ENCODE data around the gene CHDH.

The CHDH gene

GRCh38 chr3:53804697-53805462 is 41.3 kb downstream of the CHDH start:
- Histone ChIP-seq H3K4me3 (ENCODE audit: low read depth, low read length) (no peak overlapping the region), H3K9me3 (ENCODE audit: control insufficient read depth, insufficient read depth, low read depth, low read length) (no peaks in the 10 kb centered on the region), H3K36me3 (ENCODE audit: control insufficient read depth in 2 of 2, insufficient read depth in 1 of 2, low read length in 2 of 2) (no peaks in the 10 kb centered on the region), H3K27ac (ENCODE audit: extremely low read depth, low read depth, low read length) (no peak overlapping the region), H3K4me1 (ENCODE audit: control insufficient read depth, insufficient read depth, low read length) (no peaks in the 10 kb centered on the region)
- POLR2A ChIA-PET, result no interaction called here
- CTCF ChIA-PET, result interaction anchor here (0.5 kb wide), 1 partner anchor 288 kb away, joined by 3 read pairs; no protein-coding TSS in a partner anchor
- no peak for TF ChIP-seq ZNF561 (tag by site-specific recombination; IDR thresholded peaks at IDR 0.05; ENCODE audit: borderline replicate concordance)
- no peak for TF ChIP-seq BCL11A (tag by site-specific recombination; IDR thresholded peaks at IDR 0.05; ENCODE audit: low read depth)
- TF ChIP-seq ZBTB17 (tag by site-specific recombination; IDR thresholded peaks at IDR 0.05), result 0 out of 2 replicates have a peak, but pooled peaks have one; percentile 12
- TF ChIP-seq ZBTB6 (tag by site-specific recombination; IDR thresholded peaks at IDR 0.05), result no peak
- TF ChIP-seq ZNF600 (tag by site-specific recombination; IDR thresholded peaks at IDR 0.05), result 0 out of 2 replicates have a peak, but pooled peaks have one; percentile 25
- peak; percentile 86 for TF ChIP-seq BCL6B (tag by site-specific recombination; IDR thresholded peaks at IDR 0.05)
- peak; percentile 76 for TF ChIP-seq EGR2 (tag by site-specific recombination; IDR thresholded peaks at IDR 0.05; ENCODE audit: low read depth)
- peak; percentile 54; the same call in 1 of the 2 replicates for TF ChIP-seq ZNF398 (tag by site-specific recombination; IDR thresholded peaks at IDR 0.05)
- TF ChIP-seq ZFHX2 (tag by site-specific recombination; conservative IDR thresholded peaks at IDR 0.05), result peak; percentile 85

GRCh38 chr3:53803816-53804695 is 42.2 kb downstream of the CHDH start:
- H3K36me3 ChIP-seq (ENCODE audit: control insufficient read depth in 2 of 2, insufficient read depth in 1 of 2, low read length in 2 of 2), result no peaks in the 10 kb centered on the region
- CTCF ChIA-PET, result interaction anchor here (0.5 kb wide), 1 partner anchor 289 kb away, joined by 3 read pairs; no protein-coding TSS in a partner anchor
- POLR2A ChIA-PET, result no interaction called here
- H3K4me3 ChIP-seq (ENCODE audit: low read depth, low read length), result no peak overlapping the region
- no peak overlapping the region for H3K27ac ChIP-seq (ENCODE audit: extremely low read depth, low read depth, low read length)
- TF ChIP-seq PBX3 (CRISPR knock-in tag; IDR thresholded peaks at IDR 0.05) (no peak), ZNF768 (tag by site-specific recombination; IDR thresholded peaks at IDR 0.05) (no peak), ZNF223 (tag by site-specific recombination; IDR thresholded peaks at IDR 0.05) (no peak), PRDM2 (tag by site-specific recombination; IDR thresholded peaks at IDR 0.05; ENCODE audit: borderline replicate concordance) (no peak)
- no peaks in the 10 kb centered on the region for H3K9me3 ChIP-seq (ENCODE audit: control insufficient read depth, insufficient read depth, low read depth, low read length)
- no peaks in the 10 kb centered on the region for H3K4me1 ChIP-seq (ENCODE audit: control insufficient read depth, insufficient read depth, low read length)

All from HEK293 (cell line).